WTC11 (cell line): ENCODE data around the gene ZNF678. TPM values are rescaled to one million over a fixed set of nuclear protein-coding genes. Genes with fewer than 3 reads are reported as not detected.

ENCODE experiments used
- ATAC-seq: fragments of 200-7000 bp; cut with Tn5 transposase; 2 replicates; pipeline ENCODE4 v1.10.0; 2021; ENCODE audit warnings: mild to moderate bottlenecking, moderate library complexity
- CTCF ChIA-PET: fragments of 300-600 bp; sonication (Branson Sonifier 250); formaldehyde crosslinking; loops from one replicate; lab custom pipeline; 2021; ENCODE audit warnings: antibody characterized with exemption; lab: Charles Lee
- POLR2A ChIA-PET: fragments of 350-600 bp; sonication (Branson Sonifier 250); formaldehyde crosslinking; loops from one replicate; lab custom pipeline; 2021; ENCODE audit warnings: antibody characterized with exemption; lab: Charles Lee
- DNase-seq: peaks from one replicate; pipeline ENCODE4 v3.0.0; 2021; ENCODE audit warnings: low spot score
- H3K27ac Mint-ChIP-seq: 2 replicates; pipeline ENCODE4 v1.8.0; 2021; ENCODE audit warnings: mixed read lengths
- H3K27me3 Mint-ChIP-seq: 2 replicates; pipeline ENCODE4 v1.8.0; 2021; ENCODE audit warnings: low read depth, mild to moderate bottlenecking, moderate library complexity, mixed read lengths
- H3K36me3 Mint-ChIP-seq: 2 replicates; pipeline ENCODE4 v1.8.0; 2021; ENCODE audit warnings: mixed read lengths
- H3K4me1 Mint-ChIP-seq: 2 replicates; pipeline ENCODE4 v1.8.0; 2022; ENCODE audit warnings: mixed read lengths
- H3K4me3 Mint-ChIP-seq: 2 replicates; pipeline ENCODE4 v1.8.0; 2021; ENCODE audit warnings: mild to moderate bottlenecking, moderate library complexity, mixed read lengths
- H3K9me3 Mint-ChIP-seq: 2 replicates; pipeline ENCODE4 v1.8.0; 2021; ENCODE audit warnings: mixed read lengths
- CREM ChIP-seq: sonication (generic); formaldehyde crosslinking; IDR thresholded peaks from 2 replicates; pipeline ENCODE4 v1.8.1; 2022; ENCODE audit warnings: mild to moderate bottlenecking, missing genetic modification reagents, moderate library complexity
- ESRRA ChIP-seq: sonication (generic); formaldehyde crosslinking; IDR thresholded peaks from 2 replicates; pipeline ENCODE4 v1.8.1; 2022; ENCODE audit warnings: mild to moderate bottlenecking, missing genetic modification reagents, borderline replicate concordance
- FOXP1 ChIP-seq: sonication (generic); formaldehyde crosslinking; IDR thresholded peaks from 2 replicates; pipeline ENCODE4 v1.8.0; 2022; ENCODE audit warnings: missing genetic modification reagents, mild to moderate bottlenecking, moderate library complexity, borderline replicate concordance
- HMGA2 ChIP-seq: fragments of 250-450 bp; sonication (Bioruptor Pico); IDR thresholded peaks from 2 replicates; pipeline ENCODE4 v1.4.0; 2021; ENCODE audit warnings: mild to moderate bottlenecking, moderate library complexity
- JAZF1 ChIP-seq: fragments of 250-450 bp; sonication (Bioruptor Pico); IDR thresholded peaks from 2 replicates; pipeline ENCODE4 v1.9.0; 2021; ENCODE audit warnings: moderate library complexity, mild to moderate bottlenecking, inconsistent platforms
- NR2C2 ChIP-seq: sonication (generic); formaldehyde crosslinking; IDR thresholded peaks from 2 replicates; pipeline ENCODE4 v1.8.0; 2022; ENCODE audit warnings: mild to moderate bottlenecking, missing genetic modification reagents
- OVOL2 ChIP-seq: fragments of 250-450 bp; sonication (Bioruptor Pico); IDR thresholded peaks from 2 replicates; pipeline ENCODE4 v1.9.0; 2021; ENCODE audit warnings: mild to moderate bottlenecking, borderline replicate concordance
- SMAD4 ChIP-seq: sonication (generic); formaldehyde crosslinking; IDR thresholded peaks from 2 replicates; pipeline ENCODE4 v1.8.0; 2022; ENCODE audit warnings: mild to moderate bottlenecking, missing genetic modification reagents
- ZNF138 ChIP-seq: sonication (generic); formaldehyde crosslinking; conservative IDR thresholded peaks from 2 replicates; pipeline ENCODE4 v1.8.1; 2022; ENCODE audit warnings: mild to moderate bottlenecking, moderate library complexity, missing genetic modification reagents
- ZNF263 ChIP-seq: sonication (generic); formaldehyde crosslinking; IDR thresholded peaks from 2 replicates; pipeline ENCODE4 v1.8.1; 2022; ENCODE audit warnings: low read depth, mild to moderate bottlenecking, moderate library complexity, missing genetic modification reagents
- ZNF671 ChIP-seq: fragments of 250-450 bp; sonication (Bioruptor Pico); IDR thresholded peaks from 2 replicates; pipeline ENCODE4 v1.8.0; 2021; ENCODE audit warnings: mild to moderate bottlenecking
- total RNA-seq: library from RNA; stranded (reverse); gene quantifications from 3 replicates; pipeline ENCODE4 v1.2.3, GENCODE V29; 2021
- TF ChIP-seq, protein P1 (sequence below): sonication (generic); formaldehyde crosslinking; IDR thresholded peaks from 2 replicates; pipeline ENCODE4 v1.8.0; 2022; ENCODE audit warnings: mild to moderate bottlenecking, missing genetic modification reagents
- TF ChIP-seq, protein P2 (sequence below): fragments of 200-600 bp; IDR thresholded peaks from 2 replicates; pipeline ENCODE4 v1.8.0; 2022; ENCODE audit warnings: antibody characterized with exemption
- TF ChIP-seq, protein P3 (sequence below): sonication (generic); formaldehyde crosslinking; IDR thresholded peaks from 2 replicates; pipeline ENCODE4 v1.8.0; 2022; ENCODE audit warnings: mild to moderate bottlenecking, missing genetic modification reagents
- TF ChIP-seq, protein P4 (sequence below): sonication (generic); formaldehyde crosslinking; IDR thresholded peaks from 2 replicates; pipeline ENCODE4 v1.8.0; 2023; ENCODE audit warnings: missing genetic modification reagents
- TF ChIP-seq, protein P5 (sequence below): sonication (generic); formaldehyde crosslinking; conservative IDR thresholded peaks from 2 replicates; pipeline ENCODE4 v1.8.1; 2022; ENCODE audit warnings: mild to moderate bottlenecking, missing genetic modification reagents
- TF ChIP-seq, protein P6 (sequence below): fragments of 250-450 bp; sonication (Bioruptor Pico); IDR thresholded peaks from 2 replicates; pipeline ENCODE4 v1.8.0; 2021; ENCODE audit warnings: mild to moderate bottlenecking
- TF ChIP-seq, protein P7 (sequence below): sonication (generic); formaldehyde crosslinking; IDR thresholded peaks from 2 replicates; pipeline ENCODE4 v1.8.0; 2022; ENCODE audit warnings: missing genetic modification reagents

The ZNF678 gene
- total RNA-seq, 1 experiment from 2014 or later: 28.9 TPM

DNA sequence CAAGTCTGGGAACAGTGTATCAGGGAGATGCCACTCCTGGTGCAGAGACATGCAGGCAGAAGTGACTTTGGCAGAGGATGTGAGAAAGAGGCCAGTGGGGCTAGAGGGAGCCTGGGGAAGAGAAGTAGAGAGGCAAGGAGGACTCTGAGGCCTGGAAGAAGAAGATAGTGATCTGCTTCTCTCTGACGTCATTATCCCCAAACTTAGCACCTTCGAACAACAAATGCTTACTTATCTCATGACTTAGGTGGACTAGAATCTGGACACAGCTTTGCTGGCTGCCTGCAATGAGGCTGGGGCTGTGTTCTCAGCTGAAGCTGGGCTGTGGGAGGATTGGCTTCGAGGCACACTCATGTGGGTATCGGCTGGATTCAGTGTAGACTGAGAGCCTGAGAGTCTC lies 44.5 kb upstream of the ZNF678 start (continued):
- TF ChIP-seq, protein P1, sequence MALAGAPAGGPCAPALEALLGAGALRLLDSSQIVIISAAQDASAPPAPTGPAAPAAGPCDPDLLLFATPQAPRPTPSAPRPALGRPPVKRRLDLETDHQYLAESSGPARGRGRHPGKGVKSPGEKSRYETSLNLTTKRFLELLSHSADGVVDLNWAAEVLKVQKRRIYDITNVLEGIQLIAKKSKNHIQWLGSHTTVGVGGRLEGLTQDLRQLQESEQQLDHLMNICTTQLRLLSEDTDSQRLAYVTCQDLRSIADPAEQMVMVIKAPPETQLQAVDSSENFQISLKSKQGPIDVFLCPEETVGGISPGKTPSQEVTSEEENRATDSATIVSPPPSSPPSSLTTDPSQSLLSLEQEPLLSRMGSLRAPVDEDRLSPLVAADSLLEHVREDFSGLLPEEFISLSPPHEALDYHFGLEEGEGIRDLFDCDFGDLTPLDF (CRISPR knock-in tag): no peak
- TF ChIP-seq, protein P2, sequence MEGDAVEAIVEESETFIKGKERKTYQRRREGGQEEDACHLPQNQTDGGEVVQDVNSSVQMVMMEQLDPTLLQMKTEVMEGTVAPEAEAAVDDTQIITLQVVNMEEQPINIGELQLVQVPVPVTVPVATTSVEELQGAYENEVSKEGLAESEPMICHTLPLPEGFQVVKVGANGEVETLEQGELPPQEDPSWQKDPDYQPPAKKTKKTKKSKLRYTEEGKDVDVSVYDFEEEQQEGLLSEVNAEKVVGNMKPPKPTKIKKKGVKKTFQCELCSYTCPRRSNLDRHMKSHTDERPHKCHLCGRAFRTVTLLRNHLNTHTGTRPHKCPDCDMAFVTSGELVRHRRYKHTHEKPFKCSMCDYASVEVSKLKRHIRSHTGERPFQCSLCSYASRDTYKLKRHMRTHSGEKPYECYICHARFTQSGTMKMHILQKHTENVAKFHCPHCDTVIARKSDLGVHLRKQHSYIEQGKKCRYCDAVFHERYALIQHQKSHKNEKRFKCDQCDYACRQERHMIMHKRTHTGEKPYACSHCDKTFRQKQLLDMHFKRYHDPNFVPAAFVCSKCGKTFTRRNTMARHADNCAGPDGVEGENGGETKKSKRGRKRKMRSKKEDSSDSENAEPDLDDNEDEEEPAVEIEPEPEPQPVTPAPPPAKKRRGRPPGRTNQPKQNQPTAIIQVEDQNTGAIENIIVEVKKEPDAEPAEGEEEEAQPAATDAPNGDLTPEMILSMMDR: no peak
- TF ChIP-seq, protein P3, sequence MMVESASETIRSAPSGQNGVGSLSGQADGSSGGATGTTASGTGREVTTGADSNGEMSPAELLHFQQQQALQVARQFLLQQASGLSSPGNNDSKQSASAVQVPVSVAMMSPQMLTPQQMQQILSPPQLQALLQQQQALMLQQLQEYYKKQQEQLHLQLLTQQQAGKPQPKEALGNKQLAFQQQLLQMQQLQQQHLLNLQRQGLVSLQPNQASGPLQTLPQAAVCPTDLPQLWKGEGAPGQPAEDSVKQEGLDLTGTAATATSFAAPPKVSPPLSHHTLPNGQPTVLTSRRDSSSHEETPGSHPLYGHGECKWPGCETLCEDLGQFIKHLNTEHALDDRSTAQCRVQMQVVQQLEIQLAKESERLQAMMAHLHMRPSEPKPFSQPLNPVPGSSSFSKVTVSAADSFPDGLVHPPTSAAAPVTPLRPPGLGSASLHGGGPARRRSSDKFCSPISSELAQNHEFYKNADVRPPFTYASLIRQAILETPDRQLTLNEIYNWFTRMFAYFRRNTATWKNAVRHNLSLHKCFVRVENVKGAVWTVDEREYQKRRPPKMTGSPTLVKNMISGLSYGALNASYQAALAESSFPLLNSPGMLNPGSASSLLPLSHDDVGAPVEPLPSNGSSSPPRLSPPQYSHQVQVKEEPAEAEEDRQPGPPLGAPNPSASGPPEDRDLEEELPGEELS: no peak
- TF ChIP-seq, protein P4, sequence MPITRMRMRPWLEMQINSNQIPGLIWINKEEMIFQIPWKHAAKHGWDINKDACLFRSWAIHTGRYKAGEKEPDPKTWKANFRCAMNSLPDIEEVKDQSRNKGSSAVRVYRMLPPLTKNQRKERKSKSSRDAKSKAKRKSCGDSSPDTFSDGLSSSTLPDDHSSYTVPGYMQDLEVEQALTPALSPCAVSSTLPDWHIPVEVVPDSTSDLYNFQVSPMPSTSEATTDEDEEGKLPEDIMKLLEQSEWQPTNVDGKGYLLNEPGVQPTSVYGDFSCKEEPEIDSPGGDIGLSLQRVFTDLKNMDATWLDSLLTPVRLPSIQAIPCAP: no peak
- TF ChIP-seq OVOL2 (CRISPR knock-in tag): no peak

DNA sequence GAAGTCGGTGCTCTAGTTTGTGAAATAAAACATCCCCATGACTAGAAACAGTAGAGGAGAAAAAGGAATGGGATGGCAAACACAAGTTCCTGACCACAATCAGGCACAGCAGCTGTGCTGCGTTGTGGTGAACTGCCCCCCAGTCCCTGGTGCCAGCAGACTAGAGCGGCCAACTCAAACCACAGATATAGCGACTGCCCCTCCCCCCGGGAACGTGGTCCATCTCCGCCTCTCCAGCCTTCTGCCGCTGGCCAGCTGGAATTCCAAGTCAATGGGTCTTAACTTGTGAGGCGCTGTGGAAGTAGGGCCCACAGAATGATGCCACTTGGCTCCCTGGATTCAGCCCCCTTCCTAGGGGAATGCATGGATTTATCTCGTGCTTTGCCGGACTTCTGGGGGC lies 41.6 kb upstream of the ZNF678 start:
- ATAC-seq (peak; percentile 41; the same call in 1 of the 2 replicates), DNase-seq (no peak)
- H3K9me3 Mint-ChIP-seq: peaks cover 22% of the 10 kb centered on the region
- CTCF ChIA-PET: no interaction called here
- peaks cover 5% of the 10 kb centered on the region for H3K4me1 Mint-ChIP-seq
- H3K27me3 Mint-ChIP-seq: peaks cover 5% of the 10 kb centered on the region; the same call in 1 of the 2 replicates
- H3K36me3 Mint-ChIP-seq: peaks cover 4% of the 10 kb centered on the region
- no peak overlapping the region for H3K4me3 Mint-ChIP-seq
- H3K27ac Mint-ChIP-seq: no peak overlapping the region
- POLR2A ChIA-PET: no interaction called here
- TF ChIP-seq, protein P5, sequence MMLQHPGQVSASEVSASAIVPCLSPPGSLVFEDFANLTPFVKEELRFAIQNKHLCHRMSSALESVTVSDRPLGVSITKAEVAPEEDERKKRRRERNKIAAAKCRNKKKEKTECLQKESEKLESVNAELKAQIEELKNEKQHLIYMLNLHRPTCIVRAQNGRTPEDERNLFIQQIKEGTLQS (CRISPR knock-in tag): no peak
- TF ChIP-seq FOXP1 (CRISPR knock-in tag) (no peak), ZNF263 (CRISPR knock-in tag) (no peak)
- TF ChIP-seq, protein P1 (CRISPR knock-in tag): no peak
- TF ChIP-seq, protein P6, sequence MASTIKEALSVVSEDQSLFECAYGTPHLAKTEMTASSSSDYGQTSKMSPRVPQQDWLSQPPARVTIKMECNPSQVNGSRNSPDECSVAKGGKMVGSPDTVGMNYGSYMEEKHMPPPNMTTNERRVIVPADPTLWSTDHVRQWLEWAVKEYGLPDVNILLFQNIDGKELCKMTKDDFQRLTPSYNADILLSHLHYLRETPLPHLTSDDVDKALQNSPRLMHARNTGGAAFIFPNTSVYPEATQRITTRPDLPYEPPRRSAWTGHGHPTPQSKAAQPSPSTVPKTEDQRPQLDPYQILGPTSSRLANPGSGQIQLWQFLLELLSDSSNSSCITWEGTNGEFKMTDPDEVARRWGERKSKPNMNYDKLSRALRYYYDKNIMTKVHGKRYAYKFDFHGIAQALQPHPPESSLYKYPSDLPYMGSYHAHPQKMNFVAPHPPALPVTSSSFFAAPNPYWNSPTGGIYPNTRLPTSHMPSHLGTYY (CRISPR knock-in tag): no peak
- TF ChIP-seq, all 79 proteins: peak for 0

DNA sequence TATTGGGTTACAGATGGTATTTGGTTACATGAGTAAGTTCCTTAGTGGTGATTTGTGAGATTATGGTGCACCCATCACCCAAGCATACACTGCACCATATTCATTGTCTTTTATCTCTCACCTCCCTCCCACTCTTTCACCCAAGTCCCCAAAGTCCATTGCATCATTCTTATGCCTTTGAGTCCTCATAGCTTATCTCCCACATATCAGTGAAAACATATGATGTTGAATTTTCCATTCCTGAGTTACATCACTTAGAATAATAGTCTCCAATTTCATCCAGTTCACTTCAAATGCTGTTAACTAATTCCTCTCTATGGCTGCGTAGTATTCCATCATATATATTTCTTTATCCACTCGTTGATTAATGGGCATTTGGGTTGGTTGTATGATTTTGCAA lies 36.8 kb upstream of the ZNF678 start:
- Mint-ChIP-seq H3K27ac (no peak overlapping the region), H3K4me1 (peaks cover 5% of the 10 kb centered on the region), H3K4me3 (no peak overlapping the region), H3K36me3 (peaks cover 50% of the 10 kb centered on the region), H3K27me3 (peaks cover 50% of the 10 kb centered on the region), H3K9me3 (peaks cover 69% of the 10 kb centered on the region)
- CTCF ChIA-PET: no interaction called here
- no peak for TF ChIP-seq JAZF1
- no peak for TF ChIP-seq ZNF671 (CRISPR knock-in tag)
- TF ChIP-seq CREM (CRISPR knock-in tag): no peak
- no peak for TF ChIP-seq ESRRA (CRISPR knock-in tag)
- TF ChIP-seq ZNF138: no peak
- no peak for TF ChIP-seq HMGA2 (CRISPR knock-in tag)
- no peak for TF ChIP-seq SMAD4 (CRISPR knock-in tag)
- TF ChIP-seq, protein P7, sequence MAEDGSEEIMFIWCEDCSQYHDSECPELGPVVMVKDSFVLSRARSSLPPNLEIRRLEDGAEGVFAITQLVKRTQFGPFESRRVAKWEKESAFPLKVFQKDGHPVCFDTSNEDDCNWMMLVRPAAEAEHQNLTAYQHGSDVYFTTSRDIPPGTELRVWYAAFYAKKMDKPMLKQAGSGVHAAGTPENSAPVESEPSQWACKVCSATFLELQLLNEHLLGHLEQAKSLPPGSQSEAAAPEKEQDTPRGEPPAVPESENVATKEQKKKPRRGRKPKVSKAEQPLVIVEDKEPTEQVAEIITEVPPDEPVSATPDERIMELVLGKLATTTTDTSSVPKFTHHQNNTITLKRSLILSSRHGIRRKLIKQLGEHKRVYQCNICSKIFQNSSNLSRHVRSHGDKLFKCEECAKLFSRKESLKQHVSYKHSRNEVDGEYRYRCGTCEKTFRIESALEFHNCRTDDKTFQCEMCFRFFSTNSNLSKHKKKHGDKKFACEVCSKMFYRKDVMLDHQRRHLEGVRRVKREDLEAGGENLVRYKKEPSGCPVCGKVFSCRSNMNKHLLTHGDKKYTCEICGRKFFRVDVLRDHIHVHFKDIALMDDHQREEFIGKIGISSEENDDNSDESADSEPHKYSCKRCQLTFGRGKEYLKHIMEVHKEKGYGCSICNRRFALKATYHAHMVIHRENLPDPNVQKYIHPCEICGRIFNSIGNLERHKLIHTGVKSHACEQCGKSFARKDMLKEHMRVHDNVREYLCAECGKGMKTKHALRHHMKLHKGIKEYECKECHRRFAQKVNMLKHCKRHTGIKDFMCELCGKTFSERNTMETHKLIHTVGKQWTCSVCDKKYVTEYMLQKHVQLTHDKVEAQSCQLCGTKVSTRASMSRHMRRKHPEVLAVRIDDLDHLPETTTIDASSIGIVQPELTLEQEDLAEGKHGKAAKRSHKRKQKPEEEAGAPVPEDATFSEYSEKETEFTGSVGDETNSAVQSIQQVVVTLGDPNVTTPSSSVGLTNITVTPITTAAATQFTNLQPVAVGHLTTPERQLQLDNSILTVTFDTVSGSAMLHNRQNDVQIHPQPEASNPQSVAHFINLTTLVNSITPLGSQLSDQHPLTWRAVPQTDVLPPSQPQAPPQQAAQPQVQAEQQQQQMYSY (CRISPR knock-in tag): no peak
- no peak for TF ChIP-seq NR2C2
- POLR2A ChIA-PET: no interaction called here
- DNase-seq (no peak), ATAC-seq (no peak)
